HG02884 (cell line): ENCODE data around the gene AKT1.

Experiments
- ATAC-seq: cut with Tn5 transposase; IDR thresholded peaks from one replicate; pipeline ENCODE4 v1.9.1; 2021; ENCODE audit warnings: mild to moderate bottlenecking, moderate library complexity; ENCODE audit not compliant: unreplicated experiment

AKT1 gene

DNA sequence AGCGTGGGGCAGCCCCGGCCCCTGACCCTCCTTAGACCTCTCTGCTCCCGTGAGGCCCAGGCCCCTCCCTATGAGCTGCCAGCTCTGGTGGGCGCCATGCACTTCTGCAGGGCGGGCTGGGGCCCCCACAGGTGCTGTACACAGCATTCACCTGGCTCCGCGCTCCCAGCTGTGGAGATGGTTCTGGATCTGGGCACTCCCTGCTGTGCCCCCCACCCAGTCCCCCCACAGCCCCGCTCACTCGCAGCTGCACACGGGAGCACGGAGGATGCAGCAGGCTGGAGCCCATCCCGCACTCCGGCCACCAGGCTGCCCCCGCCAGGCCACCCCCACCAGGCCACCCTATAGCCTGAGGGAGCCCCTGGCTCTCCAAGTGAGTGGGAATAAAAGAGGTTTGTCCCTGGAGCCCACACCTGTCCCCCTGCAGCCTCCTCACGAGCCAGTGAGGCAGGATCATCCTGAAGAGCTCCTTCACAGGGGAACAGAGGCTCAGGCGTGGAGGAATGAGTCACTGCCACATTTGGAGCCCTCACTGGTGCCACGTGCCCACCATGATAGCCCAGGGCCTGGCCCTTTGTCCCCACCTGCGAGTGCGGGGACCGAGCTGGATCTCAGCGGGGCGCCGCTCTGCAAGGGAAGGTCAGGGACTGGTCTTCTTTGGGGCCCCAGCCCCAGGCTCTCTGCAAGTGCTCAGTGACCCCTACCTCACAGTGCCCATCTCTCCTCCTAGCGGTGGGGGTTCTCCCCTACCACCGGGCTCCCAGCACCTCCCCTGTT lies 69.6 kb downstream of the AKT1 start:
- ATAC-seq: no peak

GRCh38 chr14:104724981-104725771 lies 70.4 kb downstream of the AKT1 start:
- no peak for ATAC-seq

- no peak for ATAC-seq
Observed at GRCh38 chr14:104724407-104724980, 71.1 kb downstream of the AKT1 start.

- ATAC-seq: no peak
Observed at GRCh38 chr14:104723651-104724406, 71.7 kb downstream of the AKT1 start, which contains the start of gene ADSS1. Gene ADSS1, plus strand, starts transcription at chr14:104724229. Its CDS starts 42 bp downstream, at chr14:104724271.

DNA sequence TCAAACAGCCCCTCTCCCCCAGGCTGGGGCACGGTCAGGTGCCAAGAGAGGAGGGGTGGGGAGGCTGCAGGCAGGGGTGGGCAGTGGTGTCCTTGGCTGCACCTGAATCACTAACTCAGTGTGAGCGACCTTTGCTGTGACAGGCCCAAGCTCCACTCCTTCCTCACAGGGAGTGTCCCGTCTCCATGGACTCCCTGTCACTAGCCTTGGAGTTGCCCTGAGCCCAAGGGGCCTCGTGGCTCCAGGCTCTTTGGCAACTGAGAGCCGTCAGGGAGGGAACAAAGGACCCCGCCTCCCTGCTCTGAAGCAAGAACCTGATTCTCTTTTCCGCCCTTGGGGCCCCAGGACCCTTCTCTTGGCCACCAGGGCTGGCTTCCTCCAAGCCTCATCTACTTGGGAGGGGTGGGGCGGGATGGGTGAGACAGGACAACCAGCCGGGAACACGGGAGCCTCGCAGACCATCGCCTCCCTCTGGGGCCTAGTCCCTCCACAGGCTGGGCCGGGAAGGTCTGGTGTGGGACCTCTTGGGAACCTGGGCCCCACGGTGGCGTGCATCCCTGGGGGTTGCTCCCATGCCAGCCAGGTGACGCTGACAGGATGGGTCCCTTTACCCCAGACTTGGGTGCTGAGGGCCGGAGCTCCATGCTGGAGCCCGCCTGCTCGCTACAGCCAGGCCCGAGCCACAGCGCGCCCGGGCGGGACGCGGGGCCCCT lies 72.5 kb downstream of the AKT1 start:
- no peak for ATAC-seq

GRCh38 chr14:104721505-104722431 lies 73.8 kb downstream of the AKT1 start:
- no peak for ATAC-seq
